Fibroblast of gingiva (primary cell): Measurements from ENCODE around the gene PHB1.

Source experiments
- DNase-seq: peaks from one replicate; pipeline ENCODE4 v3.0.0-alpha.2; 2011; ENCODE audit warnings: low read depth

PHB1 gene

DNA sequence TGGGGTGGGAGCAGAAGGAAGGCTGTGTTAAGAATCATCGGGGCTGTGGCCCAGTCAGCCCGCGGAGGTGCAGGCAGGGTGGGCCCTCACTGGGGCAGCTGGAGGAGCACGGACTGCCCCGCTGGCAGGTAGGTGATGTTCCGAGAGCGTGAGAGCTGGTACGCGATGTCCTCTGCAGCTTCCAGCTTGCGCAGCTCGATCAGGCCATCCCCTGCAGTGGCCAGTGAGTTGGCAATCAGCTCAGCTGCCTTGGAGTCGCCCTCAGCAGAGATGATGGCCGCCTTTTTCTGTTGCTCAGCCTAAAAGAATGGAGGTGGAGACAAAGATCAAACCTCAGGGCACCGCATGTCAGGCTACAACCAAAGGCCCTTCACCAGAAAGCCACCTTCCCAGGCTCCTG is 9.8 kb downstream of the PHB1 start:
- no peak for DNase-seq

- no peak for DNase-seq
These were observed 10.3 kb downstream of the PHB1 start for GRCh38 chr17:49404361-49404760.

DNA sequence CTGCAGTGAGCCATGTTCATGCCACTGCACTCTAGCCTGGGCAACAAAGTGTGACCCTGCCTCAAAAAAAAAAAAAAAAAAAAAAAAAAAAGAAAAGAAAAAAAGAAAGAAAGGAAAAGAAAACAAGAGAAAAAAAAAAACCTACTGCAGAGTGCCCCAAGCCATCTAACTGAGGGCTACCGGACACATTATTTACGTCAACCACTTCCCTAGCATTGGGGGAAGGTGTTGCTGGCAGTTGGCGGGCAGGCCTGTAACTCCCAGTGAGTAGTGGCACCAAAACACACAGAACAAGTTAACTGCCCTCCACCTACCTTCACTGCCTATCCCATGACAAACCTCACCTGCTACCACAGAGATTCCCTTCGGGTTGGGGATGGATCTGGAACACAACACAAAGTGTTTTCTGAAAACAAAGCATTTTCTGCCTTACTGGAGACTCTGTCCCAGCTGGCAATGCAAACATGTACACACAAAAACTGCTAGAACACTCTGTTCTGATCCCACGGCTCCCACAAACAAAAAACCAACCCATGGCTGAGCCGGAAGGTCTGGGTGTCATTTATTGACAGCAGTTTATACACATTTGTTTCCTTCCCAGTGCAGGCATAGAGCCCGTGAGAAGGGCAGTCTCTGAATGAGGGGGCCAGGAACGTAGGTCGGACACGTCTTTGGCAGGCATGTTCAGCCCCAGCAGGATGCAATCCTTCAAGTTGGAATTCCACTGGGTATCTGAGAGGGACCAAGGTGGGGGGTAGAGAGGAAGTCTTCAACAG is 11.0 kb downstream of the PHB1 start:
- no peak for DNase-seq

- no peak for DNase-seq
These were observed 12.0 kb downstream of the PHB1 start for GRCh38 chr17:49402706-49403105.

DNA sequence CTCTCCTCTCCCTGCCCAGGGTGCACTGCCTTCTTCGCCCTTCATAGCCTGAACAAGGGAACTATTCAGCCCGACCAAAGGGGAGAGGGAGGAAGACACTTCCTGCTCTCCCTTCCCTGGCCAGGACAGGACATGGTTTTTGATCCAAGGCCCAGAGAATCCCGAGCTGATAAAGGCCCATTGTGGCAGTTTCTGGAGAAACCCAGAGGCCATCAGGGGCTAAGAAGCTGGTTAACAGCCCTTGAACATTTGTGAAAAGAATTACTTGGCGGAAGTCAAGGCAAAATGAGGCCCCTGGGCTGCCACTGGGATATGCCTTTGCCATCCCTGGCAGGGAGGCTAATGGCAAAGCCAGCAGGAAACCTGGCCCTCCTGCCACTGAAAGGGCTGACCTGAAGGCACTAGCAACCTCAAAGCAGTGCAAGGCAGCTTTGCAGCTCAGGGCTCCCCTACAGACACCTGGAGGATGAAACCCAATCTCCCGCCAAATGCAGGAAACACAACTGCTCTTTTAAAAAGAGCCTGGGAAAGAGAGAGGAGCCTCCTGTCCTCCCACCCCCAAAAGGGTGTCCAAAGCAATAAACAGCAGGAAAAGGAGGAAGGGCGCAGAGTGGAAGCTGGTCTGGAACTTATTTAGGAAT is 12.6 kb downstream of the PHB1 start:
- no peak for DNase-seq

DNA sequence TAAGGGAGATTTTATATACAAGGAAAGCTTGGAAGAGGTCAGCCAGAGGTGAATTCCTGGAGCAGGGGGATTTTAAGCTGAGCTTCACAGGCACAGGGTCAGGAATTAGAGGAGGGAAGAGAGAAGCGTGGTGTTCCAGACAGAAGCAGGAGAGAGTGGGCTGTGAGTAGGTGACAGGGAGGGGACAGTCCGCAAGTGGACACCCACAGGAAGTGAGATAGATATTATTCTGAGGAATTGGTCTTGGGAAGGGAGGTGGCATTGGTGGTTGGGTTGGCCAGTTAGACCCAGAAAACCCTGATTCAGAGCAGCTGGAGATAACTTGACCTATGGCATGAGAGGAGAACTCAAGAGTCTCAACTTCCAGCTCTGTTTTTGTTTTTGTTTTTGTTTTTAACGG is 14.7 kb downstream of the PHB1 start:
- no peak for DNase-seq

GRCh38 chr17:49397586-49397985 is 17.1 kb downstream of the PHB1 start:
- no peak for DNase-seq

DNA sequence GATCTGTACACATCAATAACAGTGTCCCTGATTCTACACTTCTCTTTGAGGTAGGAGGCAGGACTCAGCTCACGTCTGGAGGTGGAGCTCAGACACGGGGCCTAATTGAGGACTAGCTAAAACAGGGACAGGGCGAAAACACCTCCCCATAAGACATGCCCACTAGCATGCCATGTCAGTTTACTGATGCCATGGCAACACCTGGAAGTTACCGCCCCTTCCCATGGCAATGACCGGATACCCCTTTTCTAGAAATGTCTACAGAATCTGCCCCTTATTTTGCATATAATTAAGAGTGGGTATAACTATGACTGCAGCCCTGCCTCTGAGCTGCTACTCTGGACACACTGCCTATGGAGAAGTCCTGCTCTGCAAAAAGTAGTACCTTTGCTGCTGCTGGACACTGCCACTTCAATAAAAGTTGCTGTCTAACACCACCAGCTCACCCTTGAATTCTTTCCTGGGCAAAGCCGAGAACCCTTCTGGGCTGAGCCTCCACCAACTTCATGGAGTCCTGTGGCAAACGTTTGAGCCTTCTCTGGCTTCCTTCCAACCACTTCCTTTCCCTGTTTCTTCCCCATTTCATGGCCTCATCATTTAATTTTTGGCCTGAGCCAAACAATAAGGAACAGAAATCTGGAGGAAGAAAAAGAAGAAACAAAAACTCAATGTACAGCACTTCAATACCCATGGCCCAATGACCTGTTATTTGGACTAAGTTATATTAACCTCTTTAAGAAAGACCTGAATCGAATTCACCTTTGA is 21.0 kb downstream of the PHB1 start:
- no peak for DNase-seq

DNA sequence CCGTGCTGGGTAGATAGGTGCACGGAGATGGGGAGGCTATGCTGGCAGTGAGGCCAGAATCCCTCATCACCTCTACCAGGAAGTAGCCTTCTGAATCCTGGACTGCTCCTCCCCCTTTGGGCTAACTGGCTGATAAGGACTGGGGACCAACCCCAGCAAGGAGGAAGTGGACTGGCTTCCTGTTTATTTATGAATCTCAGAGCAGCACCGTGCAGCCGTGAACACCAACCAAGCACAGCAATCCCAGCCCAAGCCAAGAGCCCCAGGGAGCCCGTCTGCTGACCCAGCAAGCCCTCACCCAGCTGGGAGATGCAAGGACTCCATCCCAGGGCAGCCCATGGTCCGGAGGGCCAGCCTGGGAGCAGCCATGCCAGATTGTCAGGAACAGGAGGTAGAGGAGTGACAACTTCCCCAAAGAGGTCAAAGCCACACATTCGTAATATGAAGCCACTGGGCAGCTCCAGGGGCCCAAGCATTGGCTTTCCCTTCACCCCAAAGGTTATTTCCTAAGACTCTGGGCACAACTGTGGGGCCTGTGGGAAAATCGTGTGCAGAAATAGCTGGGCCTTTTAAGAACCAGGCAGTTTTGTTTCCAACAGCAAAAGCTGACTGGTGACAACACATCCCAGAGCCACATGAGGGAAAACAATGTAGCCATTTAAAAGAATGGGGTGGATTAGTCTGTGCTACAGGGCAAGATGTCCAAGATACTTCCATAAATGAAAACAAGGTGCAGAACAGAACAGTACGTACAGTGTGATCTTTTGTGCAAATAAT is 23.9 kb downstream of the PHB1 start:
- DNase-seq, result no peak

- DNase-seq, result peak; percentile 21
These were observed 25.0 kb downstream of the PHB1 start for GRCh38 chr17:49389514-49390347.

- no peak for DNase-seq
These were observed 25.8 kb downstream of the PHB1 start for GRCh38 chr17:49388692-49389513.

DNA sequence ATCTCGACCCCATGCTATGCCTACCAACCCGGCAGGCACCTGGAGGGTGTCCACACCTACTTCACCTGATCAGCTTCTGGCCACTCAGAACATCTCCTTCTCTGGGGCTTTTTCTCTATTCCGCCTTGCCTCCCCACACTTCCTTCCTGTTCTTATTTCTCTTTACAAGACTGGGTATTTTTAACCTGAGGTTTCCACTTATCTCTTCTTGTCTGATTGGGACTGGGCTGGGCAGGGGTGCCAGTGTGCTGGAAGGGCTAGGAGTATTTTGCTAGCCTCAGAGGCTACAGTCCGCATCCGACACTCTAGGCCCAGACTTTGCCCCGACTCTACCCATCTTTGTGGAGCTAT is 26.4 kb downstream of the PHB1 start:
- no peak for DNase-seq

- no peak for DNase-seq
These were observed 27.0 kb downstream of the PHB1 start for GRCh38 chr17:49387498-49388289.

GRCh38 chr17:49386373-49386772 is 28.3 kb downstream of the PHB1 start:
- DNase-seq, result no peak

- DNase-seq, result no peak
These were observed 29.7 kb downstream of the PHB1 start for GRCh38 chr17:49384951-49385350.

GRCh38 chr17:49383060-49383459 is 31.6 kb downstream of the PHB1 start:
- DNase-seq, result no peak

DNA sequence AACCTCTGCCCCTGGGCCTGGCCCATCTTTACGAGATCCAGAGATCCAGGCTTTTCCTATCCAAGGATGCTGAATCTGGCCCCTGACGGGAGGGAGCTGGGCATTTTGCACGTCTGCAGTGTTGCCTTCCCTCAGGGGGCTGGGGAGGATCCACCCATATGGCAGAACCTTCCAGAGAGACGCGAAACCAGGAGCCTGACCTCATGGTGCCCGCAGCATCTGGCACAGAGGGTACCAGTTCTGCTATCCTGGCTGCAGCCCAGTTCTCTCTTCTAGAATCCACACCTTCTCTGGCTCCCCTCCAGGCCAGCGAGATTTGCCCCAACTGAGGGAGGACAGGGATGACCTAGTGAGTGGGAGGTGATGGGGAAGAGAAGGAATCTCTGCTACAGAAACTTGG is 32.1 kb downstream of the PHB1 start:
- no peak for DNase-seq

GRCh38 chr17:49381793-49382192 is 32.9 kb downstream of the PHB1 start:
- no peak for DNase-seq

DNA sequence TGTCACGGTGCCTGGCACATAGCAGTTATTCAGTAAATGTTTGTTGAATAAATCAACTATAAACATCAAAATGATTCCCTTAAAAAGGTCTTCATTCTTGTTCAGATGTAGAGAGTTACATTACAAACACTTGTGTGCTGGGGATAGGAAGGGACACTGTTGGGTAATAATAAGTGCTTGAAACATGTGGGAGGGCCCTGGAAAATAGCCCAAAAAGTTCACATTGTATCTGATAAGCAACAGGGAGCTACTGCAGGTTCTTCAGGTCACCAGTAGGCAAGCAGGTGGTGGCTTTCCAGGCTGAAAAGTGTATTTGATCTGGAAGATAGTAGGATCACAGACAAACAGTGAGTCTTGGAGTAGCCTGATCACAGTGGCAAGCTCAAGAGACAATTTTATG is 33.6 kb downstream of the PHB1 start:
- DNase-seq, result no peak

GRCh38 chr17:49379926-49380325 is 34.8 kb downstream of the PHB1 start:
- no peak for DNase-seq
